Measurements from ENCODE around the gene NHERF2. TPM values are rescaled to one million over a fixed set of nuclear protein-coding genes. Genes with fewer than 3 reads are reported as not detected.

The NHERF2 gene
- total and polyA plus RNA-seq, 9 of the 15 experiments (the other 6 are each of a cell fraction or from before 2014, with no cell fraction given): 0.15 to 42.0 (median 12.5) TPM

DNA sequence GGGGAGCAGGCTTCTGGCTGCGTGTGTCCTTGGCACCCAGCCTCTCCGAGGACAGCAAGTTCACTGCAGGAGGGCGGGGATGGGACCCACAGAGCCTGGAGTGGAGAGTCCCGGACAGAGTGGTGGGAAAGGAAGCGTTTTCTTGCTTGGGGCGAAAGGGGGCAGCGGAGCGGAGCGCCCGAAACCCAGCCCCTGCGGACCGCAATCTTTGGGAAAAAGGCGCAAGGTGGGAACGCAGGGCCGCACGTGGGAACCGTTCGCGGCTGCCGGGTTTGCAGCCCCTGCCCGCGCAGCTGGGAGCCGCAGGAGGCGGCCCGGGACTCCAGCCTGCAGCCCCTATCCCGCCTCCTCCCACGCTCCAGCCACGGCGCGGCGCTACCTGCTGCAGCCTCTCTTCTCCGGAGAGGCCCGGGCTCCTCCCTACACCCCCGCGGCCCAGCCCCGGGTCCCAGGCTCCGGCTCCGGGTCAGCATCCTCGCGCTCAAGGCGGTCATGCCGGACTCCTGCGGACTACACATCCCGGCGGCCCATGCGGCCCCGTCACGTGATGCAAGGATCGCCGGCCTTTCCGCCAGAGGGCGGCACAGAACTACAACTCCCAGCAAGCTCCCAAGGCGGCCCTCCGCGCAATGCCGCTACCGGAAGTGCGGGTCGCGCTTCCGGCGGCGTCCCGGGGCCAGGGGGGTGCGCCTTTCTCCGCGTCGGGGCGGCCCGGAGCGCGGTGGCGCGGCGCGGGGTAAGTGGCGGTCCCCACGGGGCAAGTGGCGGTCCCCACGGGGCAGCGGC is 20.8 kb downstream of the NHERF2 start, which contains the start of the genes NTHL1 and TSC2 (continued):
- TF ChIP-seq, protein P1, sequence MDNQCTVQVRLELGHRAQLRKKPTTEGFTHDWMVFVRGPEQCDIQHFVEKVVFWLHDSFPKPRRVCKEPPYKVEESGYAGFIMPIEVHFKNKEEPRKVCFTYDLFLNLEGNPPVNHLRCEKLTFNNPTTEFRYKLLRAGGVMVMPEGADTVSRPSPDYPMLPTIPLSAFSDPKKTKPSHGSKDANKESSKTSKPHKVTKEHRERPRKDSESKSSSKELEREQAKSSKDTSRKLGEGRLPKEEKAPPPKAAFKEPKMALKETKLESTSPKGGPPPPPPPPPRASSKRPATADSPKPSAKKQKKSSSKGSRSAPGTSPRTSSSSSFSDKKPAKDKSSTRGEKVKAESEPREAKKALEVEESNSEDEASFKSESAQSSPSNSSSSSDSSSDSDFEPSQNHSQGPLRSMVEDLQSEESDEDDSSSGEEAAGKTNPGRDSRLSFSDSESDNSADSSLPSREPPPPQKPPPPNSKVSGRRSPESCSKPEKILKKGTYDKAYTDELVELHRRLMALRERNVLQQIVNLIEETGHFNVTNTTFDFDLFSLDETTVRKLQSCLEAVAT (IDR thresholded peaks at IDR 0.05): no peak
- TF ChIP-seq TOE1 (IDR thresholded peaks at IDR 0.05; ENCODE audit: borderline replicate concordance): peak; percentile 99
- TF ChIP-seq TOE1 (CRISPR knock-in tag; IDR thresholded peaks at IDR 0.05; ENCODE audit: borderline replicate concordance, low read depth): no peak
- TF ChIP-seq KHSRP (IDR thresholded peaks at IDR 0.05): no peak
- no peak for TF ChIP-seq PHB (CRISPR knock-in tag; IDR thresholded peaks at IDR 0.05)
- no peak; the same call in 1 of the 2 replicates for TF ChIP-seq ZNF324 (CRISPR knock-in tag; IDR thresholded peaks at IDR 0.05)
- peak; percentile 48 for TF ChIP-seq FIP1L1 (IDR thresholded peaks at IDR 0.05; ENCODE audit: low read depth, low read length, poor library complexity, severe bottlenecking)
- TF ChIP-seq NR1H2 (CRISPR knock-in tag; IDR thresholded peaks at IDR 0.05): no peak
- TF ChIP-seq ETV6 (IDR thresholded peaks at IDR 0.05; ENCODE audit: borderline replicate concordance in 1 of 2, low read depth in 2 of 2, low read length in 1 of 2): no peak
- no peak for TF ChIP-seq ETV6 (CRISPR knock-in tag; IDR thresholded peaks at IDR 0.05; ENCODE audit: borderline replicate concordance)
- no peak for TF ChIP-seq TEAD4 (IDR thresholded peaks at IDR 0.05; ENCODE audit: low read length)
- no peak for TF ChIP-seq TEAD4 (CRISPR knock-in tag; IDR thresholded peaks at IDR 0.05; ENCODE audit: borderline replicate concordance)
- TF ChIP-seq ILK (tag; IDR thresholded peaks at IDR 0.05; ENCODE audit: borderline replicate concordance, low read depth): no peak
- TF ChIP-seq, protein P2, sequence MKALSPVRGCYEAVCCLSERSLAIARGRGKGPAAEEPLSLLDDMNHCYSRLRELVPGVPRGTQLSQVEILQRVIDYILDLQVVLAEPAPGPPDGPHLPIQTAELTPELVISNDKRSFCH (CRISPR knock-in tag; IDR thresholded peaks at IDR 0.05): no peak
- TF ChIP-seq, protein P2 (tag; IDR thresholded peaks at IDR 0.05): peak; percentile 89
- TF ChIP-seq, protein P3, sequence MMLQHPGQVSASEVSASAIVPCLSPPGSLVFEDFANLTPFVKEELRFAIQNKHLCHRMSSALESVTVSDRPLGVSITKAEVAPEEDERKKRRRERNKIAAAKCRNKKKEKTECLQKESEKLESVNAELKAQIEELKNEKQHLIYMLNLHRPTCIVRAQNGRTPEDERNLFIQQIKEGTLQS (IDR thresholded peaks at IDR 0.05): peak; percentile 47; the same call in 1 of the 2 replicates
- TF ChIP-seq, protein P3 (CRISPR knock-in tag; conservative IDR thresholded peaks at IDR 0.05): no peak
- TF ChIP-seq HOXB6 (CRISPR knock-in tag; IDR thresholded peaks at IDR 0.05; ENCODE audit: borderline replicate concordance): no peak
- TF ChIP-seq ZNF212 (CRISPR knock-in tag; IDR thresholded peaks at IDR 0.05): no peak
- no peak for TF ChIP-seq RBM39 (optimal IDR thresholded peaks at IDR 0.05; ENCODE audit: low read depth, low read length)
- TF ChIP-seq SMARCB1 (IDR thresholded peaks at IDR 0.05; ENCODE audit: insufficient read length, low read depth): no peak
- no peak for TF ChIP-seq FOXK1 (CRISPR knock-in tag; IDR thresholded peaks at IDR 0.05; ENCODE audit: borderline replicate concordance)
- peak; percentile 4 for TF ChIP-seq FOS (IDR thresholded peaks at IDR 0.05; ENCODE audit: extremely low read depth, insufficient read length)
- TF ChIP-seq, protein P4, sequence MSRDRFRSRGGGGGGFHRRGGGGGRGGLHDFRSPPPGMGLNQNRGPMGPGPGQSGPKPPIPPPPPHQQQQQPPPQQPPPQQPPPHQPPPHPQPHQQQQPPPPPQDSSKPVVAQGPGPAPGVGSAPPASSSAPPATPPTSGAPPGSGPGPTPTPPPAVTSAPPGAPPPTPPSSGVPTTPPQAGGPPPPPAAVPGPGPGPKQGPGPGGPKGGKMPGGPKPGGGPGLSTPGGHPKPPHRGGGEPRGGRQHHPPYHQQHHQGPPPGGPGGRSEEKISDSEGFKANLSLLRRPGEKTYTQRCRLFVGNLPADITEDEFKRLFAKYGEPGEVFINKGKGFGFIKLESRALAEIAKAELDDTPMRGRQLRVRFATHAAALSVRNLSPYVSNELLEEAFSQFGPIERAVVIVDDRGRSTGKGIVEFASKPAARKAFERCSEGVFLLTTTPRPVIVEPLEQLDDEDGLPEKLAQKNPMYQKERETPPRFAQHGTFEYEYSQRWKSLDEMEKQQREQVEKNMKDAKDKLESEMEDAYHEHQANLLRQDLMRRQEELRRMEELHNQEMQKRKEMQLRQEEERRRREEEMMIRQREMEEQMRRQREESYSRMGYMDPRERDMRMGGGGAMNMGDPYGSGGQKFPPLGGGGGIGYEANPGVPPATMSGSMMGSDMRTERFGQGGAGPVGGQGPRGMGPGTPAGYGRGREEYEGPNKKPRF (IDR thresholded peaks at IDR 0.05; ENCODE audit: low read depth, low read length): no peak
- peak in 1 of 2 experiments; percentile 38; a peak in 1 of 4 replicates for TF ChIP-seq RCOR1 (IDR thresholded peaks at IDR 0.05; ENCODE audit: borderline replicate concordance in 1 of 2, low read depth in 2 of 2, low read length in 2 of 2)

Data from K562 (cell line).